T-helper 9 cell (primary cell): Measurements from ENCODE around the gene ASIC4.
A peak's percentile ranks its signal among the peaks of the same experiment; 100 is the strongest.

Experiments
- DNase-seq: peaks from one replicate; pipeline ENCODE4 v3.0.0-alpha.2; 2020

The ASIC4 gene

DNA sequence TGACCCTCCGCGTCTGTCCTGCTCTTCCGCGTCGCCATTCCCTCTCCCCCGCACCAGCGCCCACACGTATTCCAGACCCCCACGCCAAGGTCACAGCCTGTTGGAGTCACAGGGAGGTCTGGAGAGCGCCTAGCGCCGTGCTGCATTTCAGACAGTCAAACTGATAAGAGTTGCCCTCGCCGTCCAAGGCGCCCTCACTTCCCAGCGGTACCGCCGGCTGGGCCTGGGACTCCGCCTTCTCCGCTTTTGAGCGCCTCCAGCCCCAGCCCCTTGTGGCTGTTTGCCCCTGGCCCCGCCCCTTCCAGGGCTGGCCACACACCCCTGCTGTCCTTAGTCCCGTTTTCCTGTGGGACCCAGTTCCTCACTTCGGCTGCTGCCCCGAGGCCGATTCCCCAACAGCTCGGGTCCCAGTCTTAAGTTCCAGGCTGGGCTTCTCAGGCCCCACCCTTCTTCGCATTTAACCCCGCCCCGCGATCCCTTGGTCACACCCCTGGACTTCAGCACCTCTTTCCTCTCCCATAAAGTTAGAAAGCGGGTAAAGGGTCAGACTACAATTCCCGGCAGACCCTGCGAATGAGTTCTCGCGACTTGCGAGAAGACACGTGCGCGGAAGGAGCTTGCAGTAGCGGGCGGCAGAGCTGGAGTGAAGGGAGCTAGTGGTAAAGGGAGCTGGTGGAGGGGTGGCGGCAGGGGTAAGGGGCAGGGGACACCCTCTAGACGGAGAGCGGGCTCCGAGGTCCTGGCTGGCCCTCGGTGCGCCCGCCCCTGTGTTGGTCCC is 15.8 kb upstream of the ASIC4 start, which contains the start of gene GMPPA:
GMPPA (plus strand) TSS at position 612 of the 778 bp plus-strand sequence. CDS start 1,085 bp downstream, outside the sequence.
- peak; percentile 88 for DNase-seq

DNA sequence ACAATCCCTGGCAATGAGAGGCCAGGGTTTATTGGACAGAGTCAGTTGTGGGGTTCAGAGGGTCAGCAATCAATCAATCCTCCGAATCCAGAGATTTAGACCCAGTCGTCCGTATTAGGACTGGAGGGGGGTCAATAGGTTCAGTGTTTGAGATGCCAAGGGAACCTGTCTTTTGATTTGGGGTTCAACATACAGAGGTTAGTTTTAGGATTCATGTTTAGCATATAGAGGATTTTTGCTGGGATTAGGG is 15.3 kb upstream of the ASIC4 start:
- DNase-seq = no peak

DNA sequence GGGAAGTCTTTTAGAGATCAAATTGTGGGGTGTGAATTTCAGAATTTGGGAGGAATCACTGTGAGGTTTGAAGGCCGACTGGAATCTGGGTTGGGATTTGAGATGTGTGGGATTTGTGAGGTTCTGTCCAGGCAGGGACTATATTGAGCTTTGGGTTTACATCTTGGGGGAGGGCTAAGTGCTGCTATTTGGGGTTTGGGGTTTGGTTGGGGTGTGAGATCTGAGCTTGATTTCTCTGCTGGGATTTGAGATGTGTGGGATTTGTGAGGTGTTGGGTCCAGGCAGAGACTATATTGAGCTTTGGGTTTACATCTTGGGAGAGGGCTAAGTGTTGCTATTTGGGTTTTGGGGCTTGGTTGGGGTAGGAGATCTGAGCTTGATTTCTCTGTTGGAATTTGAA is 14.7 kb upstream of the ASIC4 start:
- no peak for DNase-seq

DNA sequence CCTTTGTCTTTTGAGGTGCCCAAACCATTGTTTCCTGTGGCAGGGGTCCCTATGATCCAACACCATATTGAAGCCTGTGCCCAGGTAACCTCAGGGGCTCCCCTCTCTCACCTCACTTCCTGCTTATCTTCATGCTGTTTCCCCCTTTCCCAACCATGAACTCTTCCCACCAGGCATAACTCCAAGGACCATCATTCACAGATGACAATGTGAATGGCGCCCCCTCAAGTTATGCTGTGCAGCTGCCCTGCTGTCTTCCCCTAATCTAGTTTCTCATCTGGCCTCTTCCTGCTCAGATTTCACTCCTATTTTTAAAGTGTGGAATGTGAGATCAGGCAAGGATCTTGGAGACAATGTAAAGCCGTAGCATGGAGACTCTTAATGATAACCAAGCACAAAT is 14.1 kb upstream of the ASIC4 start:
- no peak for DNase-seq

DNA sequence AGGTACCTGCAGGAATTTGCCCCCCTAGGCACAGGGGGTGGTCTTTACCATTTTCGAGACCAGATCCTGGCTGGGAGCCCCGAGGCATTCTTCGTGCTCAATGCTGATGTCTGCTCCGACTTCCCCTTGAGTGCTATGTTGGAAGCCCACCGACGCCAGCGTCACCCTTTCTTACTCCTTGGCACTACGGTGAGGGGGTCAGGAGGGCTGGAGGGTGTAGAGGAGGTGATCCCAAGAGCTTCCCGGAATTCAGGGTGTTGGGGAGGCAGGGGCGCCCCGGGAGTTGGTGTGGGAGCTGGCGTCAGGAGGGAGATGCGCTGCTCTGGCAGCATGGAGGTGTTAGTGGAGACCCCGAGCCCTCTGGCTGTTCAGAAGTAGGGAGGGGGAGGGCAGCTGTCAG is 12.4 kb upstream of the ASIC4 start:
- no peak for DNase-seq

DNA sequence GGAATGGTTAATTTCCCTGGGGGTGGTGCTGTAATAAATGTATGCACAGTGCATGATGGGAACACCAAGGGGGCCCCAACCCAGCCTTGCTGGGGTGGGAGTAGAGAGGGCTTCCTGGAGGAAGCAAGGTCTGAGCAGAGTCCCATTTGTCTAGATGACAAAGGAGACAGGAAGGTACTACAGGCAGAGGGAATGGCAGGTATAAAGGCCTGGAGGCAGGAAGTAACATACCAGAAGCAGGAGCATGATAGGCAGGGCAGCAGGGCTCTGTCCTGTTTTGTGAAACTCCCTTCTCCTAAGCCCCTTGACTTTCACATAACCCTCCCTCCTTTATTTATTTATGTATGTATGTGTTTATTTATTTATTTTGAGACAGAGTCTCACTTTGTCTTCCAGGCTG is 11.7 kb upstream of the ASIC4 start:
- no peak for DNase-seq

DNA sequence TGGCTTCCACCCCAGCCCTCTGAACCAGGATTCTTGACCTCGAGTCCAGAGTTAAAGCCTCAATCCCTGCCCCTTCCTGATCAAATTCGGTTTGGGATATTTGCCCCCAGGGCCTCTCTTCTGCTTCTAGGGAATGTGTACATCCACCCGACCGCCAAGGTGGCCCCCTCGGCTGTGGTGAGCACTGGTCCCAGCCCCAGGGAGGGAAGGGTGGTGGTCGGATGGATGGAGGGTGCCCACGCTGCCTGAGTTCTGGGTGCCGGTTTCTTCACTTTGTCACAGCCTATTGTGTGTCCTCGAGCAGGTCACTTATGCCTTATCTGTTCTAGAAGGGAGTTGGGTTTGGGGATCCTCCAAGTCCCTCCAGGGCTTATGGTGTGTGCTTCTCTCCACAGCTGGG is 8.7 kb upstream of the ASIC4 start:
- DNase-seq = no peak

DNA sequence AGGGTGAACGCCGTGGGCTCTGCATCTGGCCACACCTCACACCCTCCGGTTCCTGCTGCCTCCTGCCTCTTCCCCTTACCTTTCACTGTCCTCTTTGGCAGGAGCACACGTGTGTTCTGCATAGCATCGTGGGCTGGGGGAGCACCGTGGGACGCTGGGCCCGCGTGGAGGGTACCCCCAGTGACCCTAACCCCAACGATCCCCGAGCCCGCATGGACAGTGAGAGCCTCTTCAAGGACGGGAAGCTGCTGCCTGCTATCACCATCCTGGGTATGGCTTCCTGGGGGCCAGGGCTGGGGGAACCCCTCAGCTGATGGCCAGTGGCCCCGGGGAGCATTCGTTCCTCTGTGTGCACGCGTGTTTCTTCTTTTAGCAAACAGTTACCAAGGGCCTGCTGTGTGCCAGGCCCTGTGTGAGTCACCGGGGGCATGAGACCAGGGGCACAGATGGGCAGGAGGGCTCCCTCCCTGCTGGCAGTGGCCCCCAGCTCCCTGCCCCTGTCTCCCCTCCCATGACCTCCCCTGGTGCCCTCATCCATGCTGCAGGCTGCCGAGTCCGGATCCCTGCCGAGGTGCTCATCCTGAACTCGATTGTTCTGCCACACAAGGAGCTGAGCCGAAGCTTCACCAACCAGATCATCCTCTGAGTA is 8.0 kb upstream of the ASIC4 start:
- no peak for DNase-seq

DNA sequence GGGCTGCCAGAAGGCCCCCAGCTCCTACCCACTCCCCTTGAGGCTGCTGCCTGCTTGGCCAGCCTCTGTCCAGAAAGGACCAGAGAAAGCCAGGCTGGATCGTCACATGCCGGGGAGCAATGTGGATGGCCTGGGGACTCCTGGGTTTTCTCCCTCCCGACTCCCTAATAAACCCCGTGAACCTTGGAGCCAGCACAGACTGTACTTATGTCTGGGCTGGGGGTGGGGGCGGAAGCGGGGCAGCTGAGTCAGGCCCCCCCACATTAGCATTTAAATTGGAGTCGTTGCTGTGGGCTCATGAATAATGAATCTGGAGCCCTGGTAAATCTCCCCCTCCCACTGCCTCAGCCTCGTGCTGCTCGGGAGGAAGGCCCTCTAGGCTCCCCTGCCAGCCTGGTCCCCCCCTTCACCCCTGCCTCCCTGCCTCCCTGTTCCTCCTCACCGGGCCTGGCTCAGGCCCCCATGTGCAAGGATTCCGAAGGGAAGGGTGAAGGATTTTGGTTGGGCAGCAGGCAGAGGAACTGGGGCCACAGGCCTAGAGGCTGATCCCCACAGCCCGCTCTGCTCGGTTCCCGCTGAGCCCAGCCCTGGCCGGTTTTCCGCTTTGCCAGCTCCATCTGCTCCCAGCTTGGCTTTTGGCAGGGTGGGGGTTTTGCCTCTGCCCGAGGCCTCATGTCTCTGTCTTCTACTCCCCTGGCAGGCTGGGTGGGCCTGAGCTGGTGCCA is 7.3 kb upstream of the ASIC4 start:
- no peak for DNase-seq

DNA sequence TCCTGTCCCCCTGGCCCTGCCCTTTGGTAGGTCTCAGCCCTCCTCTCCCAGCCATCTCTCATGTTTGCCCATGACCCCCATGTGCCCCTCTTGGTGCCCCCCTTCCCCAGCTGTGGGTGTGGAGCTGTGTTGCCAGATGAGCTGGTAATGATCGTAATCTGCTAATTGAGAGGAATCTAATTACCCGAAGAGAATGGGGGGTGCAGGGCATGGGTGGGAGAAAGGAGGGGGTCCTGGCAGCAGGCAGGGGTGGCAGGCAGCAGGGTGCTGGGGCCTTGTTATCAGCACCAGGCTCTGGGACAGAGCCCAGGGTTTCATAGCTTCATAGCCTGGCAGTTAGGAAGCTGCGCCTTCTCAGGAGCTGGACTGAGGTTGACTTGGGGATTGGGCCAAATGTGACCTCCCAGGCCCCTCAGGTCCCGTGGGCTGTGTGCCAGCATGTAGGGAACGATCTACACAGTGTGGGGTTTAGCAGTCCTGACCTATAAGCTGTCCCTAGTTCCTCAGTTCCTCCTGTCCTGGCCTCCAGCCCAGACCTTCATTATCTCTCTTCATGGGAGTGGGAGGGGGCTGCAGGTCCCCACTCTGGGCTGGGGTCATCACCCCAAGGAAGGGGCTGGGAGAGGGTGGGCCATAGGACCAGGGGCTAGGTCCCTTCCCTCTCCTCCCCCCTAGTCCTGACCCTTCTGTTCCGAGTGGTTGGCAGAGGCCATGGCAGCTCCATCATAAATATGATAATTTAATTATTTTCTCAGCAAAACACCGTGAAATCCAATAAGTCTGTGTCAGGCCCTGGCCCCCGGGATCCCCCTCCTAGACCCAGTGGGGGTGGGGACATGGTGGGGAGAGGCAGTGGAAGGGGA is 6.5 kb upstream of the ASIC4 start:
- DNase-seq = no peak

DNA sequence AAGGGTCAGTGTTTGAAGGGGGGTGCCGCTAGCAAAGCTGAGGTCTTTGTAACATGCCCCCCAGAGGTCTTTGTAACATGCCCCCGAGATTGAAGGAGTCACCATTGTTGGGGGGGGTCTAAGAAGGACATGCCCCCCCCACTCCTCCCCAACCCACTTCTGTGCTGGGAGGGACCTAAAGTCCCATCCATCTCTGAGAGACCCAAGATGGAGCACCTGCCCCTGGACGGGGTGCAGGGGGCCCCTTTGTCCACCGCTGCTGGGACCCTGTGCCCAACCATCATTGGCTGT is 5.9 kb upstream of the ASIC4 start:
- DNase-seq = no peak

DNA sequence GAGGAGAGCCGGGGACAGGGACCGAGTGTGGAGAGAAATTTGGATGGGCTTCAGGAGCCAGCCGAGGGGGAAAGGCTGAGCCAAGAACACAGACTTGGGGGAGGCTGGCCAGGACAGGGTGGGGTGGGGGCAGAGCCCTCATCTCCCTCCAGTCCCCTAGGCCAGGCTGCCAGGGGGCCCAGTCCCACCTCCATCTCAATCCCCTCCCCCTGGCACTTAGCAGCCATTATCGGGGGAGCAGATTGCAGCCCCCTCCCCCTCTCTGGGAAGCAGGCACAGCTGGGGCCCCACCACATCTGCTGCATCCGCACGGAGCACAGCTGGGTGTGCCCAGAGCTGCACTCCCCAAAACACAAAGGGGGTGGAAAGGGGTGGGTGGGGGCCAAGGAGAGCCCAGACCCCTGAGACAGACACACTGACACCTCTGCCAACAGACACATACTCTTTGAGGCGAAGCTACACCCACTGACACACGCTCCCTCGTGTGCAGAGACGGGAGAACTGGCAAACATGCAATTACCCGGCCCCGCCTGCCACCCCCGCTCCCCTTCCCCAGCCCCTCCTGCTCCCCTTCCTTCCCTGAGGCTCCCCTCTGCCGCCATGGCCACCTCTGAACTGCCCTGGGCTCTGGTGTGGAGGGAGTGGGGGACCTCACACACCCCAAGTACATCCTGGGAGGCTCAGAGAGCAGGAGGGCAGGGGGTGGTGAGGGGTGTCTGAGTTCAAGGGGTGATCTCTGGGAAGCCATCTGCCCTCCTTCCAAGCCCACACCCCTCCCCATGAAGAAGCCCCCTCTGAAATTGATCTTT is 5.1 kb upstream of the ASIC4 start:
- no peak for DNase-seq

DNA sequence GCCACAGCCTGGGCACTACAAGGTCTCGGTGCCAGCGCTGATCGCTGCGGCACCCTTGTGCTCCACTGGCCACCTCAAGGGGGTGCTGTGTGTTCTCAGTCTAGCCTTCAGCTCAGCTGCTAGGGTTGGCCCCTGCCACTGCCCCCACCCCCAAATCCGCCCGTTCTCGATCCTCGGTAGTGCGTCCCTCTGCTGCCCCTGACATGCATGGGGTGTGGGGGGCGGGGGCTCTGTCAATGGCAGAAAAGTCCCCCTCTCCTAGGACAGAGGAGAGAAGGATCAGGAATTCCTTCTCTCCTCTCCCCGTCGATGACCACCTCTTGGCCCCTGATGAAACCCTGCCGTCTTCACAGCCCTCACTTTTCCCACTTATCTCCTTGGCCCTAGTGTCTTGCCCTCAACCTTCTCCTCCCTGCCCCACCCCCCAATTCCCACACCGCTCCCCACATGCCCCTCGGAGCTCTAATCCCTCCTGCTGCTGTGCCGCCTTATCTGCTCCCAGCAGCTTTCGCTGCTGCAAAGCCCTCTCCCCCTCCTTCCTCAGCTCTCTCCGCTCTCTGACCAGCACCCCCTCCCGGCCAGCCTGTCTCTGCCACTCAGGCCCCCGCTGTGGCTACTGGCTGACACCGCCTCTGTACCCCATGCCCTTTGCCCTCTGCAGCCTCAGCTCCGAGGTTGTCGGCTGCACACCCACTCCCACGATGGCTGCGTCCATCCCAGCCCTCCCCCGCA is 4.3 kb upstream of the ASIC4 start:
- peak; percentile 44 for DNase-seq

DNA sequence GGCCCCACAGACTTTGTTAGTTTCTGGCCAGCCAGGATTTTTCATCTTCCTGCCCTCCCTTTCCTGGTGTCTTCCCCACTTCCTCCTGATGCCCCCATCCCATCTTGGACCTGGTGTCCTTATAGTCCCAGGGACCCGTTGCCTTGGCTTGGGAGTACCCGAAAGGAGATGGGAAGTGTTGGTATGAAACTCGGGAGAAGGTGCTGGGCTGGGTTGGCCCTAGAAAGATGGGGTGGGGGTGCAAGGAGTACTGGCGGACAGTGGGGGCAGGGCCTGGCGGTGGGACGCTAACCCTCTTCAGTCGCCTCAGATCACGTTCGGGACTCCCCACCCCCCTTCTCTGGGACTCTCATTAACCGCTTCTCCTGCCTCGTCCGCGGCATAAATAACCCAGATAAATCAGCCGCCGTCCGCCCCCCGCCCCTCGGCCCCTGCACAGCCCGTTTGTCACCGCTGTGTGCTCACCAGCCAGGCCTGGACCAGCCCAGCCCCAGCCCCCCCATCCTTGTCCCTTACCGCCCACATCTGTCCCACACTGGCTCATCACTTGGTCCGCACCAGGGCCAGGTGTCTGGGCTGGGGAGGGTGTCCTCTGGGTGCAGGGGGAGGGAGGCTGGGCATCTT is 3.7 kb upstream of the ASIC4 start:
- DNase-seq = no peak

DNA sequence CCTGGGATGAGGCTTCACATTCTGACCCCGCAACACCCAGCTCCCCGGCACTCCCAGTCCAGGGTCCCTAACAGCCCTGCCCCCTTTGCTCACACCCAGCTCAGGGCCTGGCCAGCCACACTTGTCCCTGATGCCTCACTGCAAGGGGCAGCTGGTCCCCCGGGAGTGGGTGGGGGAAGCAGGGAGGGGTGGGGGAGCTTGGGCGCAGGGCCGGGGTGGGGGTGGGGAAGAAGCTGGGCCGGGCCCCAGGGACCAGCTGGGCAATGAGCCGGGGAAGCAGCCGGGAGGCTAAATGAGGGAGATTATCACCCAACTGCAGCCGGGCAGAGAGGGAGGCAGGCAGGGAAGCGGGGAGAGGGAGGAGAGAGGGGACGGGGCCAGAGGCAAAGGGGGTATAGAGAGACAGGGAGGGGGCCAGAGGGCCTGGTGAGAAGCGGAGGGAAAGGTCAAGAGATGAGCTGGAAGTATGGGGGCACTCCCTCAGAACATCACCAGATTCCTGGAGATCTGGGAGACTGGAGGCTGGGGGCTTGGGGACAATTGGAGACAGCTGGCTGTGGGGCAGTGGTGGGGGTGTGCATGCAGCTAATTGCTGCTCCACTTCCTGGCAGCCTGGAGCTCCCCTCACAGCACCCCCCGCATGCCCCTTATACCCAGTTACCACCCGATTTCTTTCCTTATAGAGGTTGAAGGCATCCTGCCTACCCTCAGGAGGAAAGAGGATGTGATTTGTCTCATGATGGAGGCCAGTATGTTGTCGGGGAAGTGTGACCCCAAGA is 2.5 kb upstream of the ASIC4 start:
- no peak for DNase-seq

DNA sequence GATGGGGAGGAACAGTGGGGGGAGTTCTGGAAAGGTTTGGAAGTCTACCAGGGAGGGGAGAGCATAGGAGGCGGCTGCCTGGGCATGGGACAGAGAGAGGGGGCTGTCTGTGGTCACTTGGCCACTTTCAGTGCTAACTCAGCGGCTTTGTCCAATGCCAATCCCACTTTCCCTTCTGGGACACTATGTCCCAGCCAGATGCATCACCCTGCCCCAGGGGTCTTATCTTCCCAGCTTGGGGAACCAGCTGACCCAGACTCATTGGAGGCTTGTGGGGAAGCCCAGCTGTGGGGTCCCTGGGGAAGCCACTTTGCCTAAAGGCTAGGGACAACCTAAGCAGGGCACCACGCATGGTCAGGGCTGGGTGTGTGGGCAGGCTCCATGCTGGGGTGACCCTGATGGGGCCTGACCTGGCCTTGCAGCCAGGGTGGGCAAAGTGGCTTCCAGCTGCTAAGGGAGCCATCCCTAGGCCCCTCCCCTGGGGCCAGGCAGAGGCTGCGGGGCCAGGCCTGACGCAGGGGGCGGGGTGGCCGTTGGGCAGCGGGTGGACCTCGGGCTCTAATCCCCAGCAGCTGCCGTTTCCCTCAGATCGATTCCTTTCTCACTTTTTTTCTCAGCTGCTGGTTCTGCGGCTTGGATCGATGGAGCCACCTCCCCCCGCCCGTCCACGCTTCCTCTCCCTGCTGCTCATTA is 1.6 kb upstream of the ASIC4 start:
- DNase-seq = no peak

DNA sequence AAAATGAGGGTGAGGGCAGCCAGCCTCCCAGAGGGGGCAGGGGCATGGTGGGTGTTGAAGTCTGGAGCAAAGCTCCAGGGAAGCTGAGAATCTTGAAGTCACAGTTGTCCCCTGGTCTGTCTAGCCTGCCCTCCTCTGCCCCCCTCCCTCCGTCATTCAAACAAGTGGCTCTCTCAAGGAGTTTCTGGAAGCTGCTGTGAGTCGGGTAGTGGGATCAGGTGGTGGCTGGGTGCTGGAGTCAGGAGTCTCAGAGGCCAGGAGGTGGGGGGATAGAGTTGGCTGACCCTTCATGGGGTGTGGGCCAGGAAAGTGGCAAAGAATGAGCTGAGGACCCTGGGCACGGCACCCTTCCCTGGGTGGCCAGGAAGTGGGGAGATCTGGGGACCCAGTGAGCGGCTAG is 495 bp upstream of the ASIC4 start:
- DNase-seq = no peak

DNA sequence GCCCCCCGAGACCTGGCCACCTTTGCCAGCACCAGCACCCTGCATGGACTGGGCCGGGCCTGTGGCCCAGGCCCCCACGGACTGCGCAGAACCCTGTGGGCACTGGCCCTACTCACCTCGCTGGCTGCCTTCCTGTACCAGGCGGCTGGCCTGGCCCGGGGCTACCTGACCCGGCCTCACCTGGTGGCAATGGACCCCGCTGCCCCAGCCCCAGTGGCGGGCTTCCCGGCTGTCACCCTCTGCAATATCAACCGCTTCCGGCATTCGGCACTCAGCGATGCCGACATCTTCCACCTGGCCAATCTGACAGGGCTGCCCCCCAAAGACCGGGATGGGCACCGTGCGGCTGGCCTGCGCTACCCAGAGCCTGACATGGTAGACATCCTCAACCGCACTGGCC is 554 bp downstream of the ASIC4 start:
- no peak for DNase-seq

DNA sequence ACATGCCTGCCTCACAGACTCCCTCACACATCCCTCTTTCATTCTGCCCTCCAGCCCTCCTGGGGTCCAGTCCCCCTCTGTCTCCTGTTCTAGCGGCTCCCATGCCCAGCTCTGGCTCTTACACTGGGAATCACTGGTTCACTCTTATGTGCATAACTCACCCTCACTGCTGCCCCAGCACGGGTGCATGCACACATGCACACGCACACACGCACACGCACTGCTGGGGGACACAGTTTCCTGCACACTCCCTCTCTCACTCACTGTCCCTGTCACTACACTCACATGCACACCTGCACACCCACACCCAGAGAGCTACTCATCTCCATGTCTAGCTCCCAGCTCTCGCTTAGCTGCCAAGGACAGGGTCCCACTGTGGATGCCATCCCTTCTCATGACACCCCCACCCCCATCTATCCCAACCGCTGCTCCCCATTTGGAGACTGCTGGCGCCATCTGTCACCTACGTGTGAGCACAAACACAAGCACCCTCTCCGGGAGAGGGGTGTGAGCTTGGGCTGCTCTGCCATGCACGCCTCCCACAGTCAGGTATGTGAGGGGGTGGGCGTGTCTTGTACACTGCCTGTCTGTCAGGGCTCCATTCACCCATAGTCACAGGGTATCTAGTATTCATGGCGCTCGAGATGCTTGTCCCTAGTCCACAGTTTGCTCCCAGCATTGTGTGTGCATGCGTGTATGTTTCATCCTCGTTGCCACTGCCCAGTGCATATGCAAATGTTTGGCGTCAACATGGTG is 1.8 kb downstream of the ASIC4 start:
- no peak for DNase-seq
